GM12873 (cell line): ENCODE measurements around the gene ZNF322.
A peak's percentile ranks its signal among the peaks of the same experiment; 100 is the strongest.

Experiments
- TF ChIP-seq, protein P1 (sequence below): IDR thresholded peaks from 2 replicates; pipeline ENCODE4 v1.5.1; 2012; ENCODE audit warnings: low read depth, mild to moderate bottlenecking, moderate library complexity, low read length, control low read depth; ENCODE audit not compliant: insufficient read depth; ENCODE audit errors: missing control alignments

Gene ZNF322

DNA sequence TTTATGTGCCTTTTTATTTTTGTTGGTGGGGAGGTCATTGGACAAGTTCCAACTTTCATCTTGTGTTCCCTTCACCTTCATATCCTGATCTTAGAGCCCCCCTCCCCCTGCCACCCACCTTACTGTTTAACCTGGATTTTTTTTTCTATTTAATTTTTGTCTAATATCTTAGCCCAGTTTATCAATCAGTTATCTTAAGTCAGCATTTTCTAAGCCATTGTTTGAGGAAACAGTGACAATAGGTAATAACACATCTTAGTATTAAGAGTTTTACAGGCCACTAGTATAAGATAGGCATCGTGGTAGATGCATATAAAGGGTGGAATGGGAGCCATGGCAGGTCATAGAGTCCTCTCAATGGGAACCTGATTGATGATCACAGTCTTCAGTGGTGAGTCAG is 60.4 kb downstream of the ZNF322 start:
- TF ChIP-seq, protein P1, sequence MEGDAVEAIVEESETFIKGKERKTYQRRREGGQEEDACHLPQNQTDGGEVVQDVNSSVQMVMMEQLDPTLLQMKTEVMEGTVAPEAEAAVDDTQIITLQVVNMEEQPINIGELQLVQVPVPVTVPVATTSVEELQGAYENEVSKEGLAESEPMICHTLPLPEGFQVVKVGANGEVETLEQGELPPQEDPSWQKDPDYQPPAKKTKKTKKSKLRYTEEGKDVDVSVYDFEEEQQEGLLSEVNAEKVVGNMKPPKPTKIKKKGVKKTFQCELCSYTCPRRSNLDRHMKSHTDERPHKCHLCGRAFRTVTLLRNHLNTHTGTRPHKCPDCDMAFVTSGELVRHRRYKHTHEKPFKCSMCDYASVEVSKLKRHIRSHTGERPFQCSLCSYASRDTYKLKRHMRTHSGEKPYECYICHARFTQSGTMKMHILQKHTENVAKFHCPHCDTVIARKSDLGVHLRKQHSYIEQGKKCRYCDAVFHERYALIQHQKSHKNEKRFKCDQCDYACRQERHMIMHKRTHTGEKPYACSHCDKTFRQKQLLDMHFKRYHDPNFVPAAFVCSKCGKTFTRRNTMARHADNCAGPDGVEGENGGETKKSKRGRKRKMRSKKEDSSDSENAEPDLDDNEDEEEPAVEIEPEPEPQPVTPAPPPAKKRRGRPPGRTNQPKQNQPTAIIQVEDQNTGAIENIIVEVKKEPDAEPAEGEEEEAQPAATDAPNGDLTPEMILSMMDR: no peak

DNA sequence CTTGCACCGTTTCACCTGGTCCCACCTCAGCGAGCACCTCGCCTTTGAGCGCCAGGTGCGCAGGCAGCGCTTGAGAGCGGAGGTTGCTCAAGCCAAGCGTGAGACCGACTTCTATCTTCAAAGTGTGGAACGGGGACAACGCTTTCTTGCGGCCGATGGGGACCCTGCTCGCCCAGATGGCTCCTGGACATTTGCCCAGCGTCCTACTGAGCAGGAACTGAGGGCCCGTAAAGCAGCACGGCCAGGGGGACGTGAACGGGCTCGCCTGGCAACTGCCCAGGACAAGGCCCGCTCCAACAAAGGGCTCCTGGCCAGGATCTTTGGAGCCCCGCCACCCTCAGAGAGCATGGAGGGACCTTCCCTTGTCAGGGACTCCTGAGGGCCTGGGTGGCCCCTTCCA is 61.3 kb downstream of the ZNF322 start:
- TF ChIP-seq, protein P1: no peak

DNA sequence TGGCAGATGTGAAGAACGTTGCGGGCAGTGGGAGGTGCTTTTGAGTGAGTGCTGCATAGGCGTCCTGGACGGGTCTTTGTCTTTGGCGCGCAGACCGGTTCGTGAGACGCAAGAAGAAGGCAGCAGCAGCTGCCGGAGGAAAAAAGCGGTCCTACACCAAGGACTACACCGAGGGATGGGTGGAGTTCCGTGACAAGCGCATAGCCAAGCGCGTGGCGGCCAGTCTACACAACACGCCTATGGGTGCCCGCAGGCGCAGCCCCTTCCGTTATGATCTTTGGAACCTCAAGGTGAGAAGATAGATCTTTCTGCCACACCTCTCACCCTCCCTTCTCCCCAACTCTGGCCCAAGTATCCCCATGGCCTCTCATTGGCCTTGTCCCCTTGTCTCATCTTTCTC is 61.7 kb downstream of the ZNF322 start:
- TF ChIP-seq, protein P1: no peak

DNA sequence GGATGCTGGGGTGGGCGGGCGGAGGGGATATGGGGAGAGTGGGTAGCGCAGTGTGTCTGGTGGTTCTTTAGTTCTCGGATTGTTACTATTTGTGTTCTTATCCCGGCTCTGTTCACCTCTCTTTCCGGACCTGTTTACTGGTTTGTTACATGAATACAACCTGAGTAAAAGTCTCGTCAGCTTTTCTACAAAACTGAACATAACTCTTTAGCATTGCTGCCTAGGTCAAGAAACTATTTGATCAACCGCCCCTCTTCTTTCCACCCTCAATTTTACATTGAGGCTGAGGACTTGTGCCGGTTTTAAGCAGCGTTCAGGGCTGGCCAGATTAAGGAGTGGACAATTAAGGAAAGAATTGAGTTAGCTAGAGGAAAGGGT is 62.2 kb downstream of the ZNF322 start:
- TF ChIP-seq, protein P1: no peak

DNA sequence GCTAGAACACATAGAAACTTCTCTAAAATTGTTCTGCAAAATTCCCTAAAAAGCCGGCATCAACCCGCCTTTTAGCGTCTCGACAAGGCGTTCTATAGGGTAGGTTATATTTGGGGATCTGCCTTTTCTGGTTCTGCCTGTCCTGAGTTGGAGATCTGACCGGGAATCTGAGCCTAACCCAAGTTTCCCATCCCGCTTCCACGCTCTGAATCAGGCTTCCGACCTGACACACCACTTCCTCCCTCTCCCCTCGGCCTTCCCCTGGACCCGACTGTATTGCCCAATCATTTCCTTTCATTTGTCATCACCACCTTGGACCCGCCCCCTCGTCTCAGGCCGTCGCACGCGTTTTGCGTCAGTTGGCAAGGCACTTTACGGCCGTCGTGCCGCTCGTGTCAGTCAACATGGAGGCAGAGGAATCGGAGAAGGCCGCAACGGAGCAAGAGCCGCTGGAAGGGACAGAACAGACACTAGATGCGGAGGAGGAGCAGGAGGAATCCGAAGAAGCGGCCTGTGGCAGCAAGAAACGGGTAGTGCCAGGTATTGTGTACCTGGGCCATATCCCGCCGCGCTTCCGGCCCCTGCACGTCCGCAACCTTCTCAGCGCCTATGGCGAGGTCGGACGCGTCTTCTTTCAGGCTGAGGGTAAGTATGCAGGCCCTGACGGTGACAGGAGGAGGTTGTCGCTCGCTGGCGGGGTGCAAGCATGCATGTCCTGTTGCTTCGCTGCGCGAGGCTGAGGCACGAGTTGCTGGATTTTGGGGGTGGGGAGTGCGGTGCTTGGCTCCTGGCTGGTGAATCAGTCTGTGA is 62.8 kb downstream of the ZNF322 start, which contains the start of gene ABT1:
TSS of gene ABT1 (plus strand) at position 375 of the 810 bp plus-strand sequence. CDS start at position 405, 30 bp downstream.
- TF ChIP-seq, protein P1: no peak

DNA sequence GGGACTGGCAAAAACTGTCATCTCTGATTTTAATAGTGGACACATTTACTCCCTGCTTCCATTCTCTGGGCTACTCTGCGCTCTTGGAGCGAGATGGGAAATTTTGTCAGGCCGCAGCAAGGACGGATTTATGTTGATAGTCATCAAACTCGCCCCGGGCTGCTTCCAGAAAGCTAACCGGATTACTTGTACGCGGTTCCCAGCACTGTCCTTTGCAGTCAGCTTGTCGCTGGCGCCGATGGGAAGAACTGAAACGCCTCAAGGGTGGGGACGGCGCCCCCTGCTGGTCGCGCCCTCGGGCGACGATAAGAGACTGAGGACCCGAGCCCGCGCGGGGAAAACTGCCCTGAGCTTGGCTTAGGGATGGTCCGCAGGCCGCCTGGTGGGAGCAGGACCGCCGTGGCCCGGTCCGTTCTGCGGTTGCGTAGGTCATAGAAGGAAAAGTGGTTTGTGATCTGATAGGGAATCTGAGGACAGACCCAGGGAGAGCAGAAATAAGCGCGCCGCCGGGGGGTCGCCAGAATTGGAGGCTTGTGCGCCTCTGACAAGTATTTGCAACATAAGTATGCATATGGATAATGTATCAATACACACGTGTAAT is 63.8 kb downstream of the ZNF322 start:
- TF ChIP-seq, protein P1: peak; percentile 92
